Stimulated activated CD8-positive, alpha-beta memory T cell treated with anti-CD3 and anti-CD28 coated beads, Interleukin-15, amount 100 ng/mL, for 48 hours (primary cell): ENCODE measurements around the gene ZNF831.
A peak's percentile ranks its signal among the peaks of the same experiment; 100 is the strongest.

Source experiments
- DNase-seq, 2 donors: peaks; one replicate each; pipeline ENCODE4 v3.0.0-alpha.2; 2020; ENCODE audit warnings: low read depth in 2 of 2

ZNF831 gene

DNA sequence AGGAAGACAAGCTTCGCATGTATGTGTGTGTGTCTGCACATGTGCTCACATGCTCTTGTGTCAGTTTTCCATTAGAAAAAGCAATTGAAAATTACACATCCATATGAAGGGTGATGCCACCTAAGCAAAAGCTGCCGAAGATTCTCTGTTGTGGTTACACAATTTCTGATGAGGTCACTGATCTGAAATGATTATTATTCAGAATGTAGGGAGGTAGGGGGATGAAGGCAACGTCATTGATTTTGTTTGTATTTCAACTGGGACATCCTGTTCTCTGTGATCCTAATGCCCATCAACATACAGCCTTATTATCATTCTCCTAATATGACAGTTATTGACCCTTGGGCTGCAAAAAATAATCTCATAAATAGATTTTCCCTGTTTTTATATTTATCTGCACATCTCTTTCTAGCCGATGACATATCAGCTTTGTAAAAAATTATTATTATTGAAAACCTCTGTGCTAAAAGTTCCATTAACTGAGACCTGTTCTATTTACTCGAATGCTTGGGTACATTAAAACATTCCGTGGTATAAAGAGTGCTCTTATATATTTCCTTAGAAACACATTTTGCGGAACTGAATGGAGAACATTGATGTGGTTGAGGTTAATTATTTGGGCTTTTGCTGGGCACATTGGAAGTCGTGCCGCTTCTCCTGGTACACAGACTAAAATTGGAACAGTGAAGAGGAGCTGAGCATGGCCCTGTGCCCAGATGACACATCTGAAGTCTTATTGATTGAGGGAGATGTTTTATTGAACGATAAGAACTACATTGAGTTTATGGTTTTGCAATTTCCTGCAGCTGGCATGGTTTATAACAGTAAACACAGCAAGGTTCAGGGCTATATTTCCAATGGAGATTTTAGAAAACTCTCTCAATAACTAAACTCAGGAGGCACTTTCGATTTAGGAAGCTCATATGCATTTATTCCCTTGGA is 51.3 kb downstream of the ZNF831 start:
- DNase-seq: no peak

DNA sequence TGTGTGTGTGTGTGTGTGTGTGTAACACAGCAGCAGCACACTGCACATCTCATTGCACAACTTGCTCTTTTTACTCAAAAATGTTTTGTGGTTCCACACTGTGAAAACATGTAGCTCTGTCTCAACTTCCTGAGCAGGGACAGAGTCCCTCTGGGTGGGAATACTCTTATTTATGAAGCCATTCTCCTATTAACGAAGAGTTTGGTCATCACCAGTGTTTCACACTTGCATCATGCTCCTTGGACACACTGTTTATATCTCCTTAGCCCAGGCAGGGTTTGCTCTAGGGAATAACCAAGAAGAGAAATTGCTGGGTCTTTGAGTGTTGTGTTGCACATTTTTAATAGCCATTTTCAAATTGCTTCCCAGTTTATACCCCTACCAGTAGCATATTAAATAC is 53.6 kb downstream of the ZNF831 start:
- no peak for DNase-seq

DNA sequence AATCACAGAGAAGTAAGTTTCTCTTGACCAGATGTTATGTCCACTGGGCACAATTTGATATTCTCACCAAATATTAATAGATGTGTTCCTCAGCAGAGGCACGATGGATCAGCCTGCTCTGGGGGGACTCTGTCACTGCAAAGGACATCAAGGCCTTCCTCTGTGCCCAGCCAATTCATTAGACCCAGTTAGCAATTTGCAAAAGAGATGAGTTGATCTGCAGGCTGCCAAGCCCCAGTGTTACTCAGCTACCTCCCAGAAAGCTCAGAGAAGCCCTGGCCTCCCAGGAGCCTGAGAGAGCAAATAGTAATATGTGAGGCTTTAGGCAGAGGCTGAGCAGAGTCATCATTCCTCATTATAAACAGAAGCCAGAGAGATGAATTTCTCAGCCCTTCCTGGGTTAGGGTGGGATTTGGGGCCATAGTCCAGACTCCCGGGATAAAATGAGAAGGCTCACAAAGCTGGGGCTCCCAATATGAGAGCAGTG is 54.2 kb downstream of the ZNF831 start:
- DNase-seq: no peak

DNA sequence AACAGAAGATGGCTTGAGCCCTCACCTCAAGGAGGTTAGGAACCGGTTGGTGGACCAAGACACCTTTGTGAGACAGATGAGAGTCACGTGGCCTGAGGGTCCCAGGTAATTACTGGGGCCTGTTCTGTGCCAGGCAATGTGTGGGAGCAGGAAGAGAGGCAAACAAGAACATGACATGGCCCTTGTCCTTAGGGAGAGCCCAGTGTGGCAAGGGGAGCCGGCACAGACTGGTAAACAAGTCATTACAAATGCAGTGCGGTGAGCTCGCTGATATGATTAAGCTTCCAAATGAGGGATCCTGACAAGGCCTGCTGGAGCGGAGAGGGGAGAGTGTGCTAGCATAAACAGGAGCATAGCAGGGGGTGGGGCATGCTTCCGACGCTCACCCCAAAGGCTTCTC is 55.6 kb downstream of the ZNF831 start:
- DNase-seq: no peak

DNA sequence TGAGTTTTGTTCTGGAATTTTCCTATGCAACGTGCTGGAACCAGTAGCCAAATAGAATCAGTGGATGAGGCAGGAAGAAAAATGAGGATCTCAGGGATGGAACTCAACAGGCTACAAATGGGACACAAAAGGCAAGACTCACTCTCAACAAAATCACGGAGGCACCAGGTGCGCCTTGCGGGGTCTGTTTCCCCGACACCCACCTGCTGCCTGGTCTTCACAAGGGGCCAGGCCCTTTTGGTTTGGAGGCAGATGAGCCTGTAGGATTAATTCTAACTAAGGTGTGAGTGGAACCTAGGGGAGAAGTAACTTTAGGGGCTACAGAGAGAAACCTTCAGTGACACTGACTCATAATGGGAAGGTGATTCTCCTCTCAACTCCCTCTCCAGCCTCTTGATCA is 56.5 kb downstream of the ZNF831 start:
- no peak for DNase-seq

DNA sequence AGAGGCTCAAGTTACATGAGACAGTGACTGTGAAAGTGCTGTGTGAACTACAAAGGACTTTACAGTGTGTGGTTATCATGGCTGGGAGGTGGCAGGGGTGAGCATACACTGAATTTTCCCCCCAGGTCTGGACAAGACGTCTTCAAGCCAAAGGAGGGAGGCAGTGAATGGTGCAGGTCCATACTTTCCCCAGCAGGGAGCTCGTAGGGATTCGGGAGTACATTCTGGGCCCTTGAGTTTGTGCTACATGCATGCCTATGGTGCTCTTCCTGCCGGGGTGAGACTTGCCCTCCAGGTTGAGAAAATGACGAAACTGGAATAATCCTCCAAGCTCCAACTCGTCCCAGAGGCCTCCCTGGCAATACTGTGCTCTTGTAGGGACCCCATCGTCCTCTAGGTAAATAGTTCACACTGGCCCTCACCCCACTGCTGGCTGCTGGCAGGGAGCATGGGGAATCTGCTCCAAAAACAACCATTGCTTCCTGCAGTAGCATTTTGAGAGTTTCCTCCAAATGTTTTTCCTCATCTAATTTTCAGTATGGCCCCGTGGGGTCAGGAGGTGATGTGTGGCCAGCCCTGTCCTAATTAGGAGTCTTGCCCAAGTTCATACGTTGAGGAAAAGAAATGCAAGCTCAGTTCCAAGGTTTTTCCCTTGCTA is 57.6 kb downstream of the ZNF831 start:
- no peak for DNase-seq

DNA sequence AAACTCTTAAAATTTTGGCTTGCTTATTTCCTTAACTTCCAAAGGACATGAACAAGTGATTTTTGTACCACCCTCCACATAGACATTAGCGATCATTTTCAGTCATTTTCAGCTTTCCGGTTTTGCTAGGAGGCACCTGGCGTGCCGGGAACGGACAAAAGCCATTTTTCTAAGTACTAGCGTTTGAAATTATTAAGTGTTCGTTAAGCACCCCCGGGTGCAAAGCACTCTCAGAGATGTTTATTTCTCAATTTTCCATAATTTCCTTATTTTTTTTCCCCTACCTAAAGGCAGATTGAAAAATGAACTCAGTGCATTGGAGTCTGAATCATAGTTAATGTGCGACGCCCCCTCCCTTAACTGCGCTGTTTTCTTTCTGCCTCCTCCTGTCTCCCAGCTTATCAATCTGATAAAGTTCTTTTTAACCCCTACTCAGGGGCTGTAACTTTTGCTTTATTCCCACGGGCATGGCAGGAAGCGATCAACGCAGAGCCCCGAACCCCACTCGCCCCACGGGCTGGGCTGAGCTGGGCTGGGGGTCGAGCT is 58.2 kb downstream of the ZNF831 start:
- no peak for DNase-seq

DNA sequence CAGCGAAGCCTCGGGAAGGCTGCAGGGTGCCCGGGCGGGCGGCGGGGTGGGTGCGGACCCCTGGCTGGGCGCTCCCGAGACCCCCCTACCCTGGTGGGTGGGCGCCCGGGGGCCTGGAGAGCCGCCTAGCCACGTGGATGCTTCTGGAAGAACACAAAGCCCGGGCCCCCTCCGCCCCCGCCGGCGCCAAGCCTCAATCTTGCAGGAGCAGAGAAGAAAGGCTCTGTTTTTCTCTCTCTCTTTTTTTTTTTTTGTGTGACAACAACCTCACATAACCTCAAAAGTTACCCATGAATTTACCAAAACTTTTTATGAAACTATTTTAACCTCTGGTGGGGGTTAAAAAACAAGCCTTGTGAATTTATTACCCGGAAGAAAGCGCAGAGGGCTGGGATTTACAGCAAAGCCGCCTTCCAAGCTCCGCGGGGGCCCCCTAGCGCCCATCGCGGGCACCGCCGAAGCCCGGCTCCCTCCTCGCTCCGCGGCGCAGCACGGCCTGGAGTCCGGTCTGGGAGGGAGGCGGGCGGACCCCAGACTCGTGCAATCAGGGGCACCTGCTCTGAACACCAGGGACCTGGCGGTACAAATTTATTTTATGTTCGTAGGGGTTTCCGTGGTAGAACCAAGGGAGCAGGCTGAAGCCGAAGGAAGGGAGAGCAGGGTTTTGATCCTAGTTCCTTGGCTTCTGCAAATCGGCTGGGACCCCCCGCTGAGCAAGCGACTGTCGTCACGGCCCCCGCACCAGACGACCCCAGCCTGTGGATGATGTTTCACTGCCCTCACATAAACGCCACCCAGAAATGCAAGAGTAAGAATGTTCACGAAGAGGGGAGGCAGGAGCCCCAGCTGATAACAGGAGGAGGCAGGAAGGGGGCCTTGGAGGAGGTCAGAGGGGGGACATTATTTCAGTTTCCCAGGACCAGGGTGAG is 58.9 kb downstream of the ZNF831 start:
- DNase-seq: peak; percentile 67 to 71

DNA sequence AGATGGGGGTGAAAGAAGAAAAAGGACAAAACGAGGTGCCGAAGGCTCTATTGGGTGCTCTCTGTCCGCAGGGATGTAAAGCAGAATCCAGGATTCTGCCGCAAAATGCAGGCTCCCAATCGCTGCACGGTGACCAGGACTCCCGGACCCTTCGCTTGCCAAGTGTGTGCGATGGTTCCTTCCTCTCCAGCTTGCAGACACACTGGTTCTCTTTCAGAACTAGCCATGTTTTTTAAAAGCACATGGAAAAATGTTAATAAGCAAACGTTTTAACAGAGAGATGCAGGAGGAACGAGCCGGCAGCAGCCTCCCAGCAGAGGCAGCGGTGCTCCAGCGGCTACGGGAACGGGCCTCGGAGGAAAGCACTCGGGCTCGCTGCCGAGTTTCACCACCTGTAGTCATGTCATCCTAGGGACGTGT is 59.6 kb downstream of the ZNF831 start:
- DNase-seq: no peak

DNA sequence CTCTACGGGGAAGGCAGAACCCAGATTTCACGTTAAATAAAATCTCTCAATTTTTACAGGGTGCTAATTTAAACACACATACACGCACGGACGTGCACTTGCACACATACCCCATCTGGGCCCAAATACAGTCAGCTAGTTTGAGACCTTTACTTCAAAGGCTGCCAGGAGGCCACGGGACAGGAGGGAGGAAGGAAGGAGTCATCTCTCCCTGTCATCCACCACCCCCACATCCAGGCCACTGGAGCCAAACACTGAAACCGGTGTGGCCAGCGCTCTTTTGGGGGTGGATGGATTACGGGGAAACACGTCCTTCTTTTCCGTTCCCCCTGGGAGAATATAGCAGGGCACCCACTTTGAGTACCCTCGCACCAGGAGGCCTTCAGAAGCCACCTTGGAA is 60.1 kb downstream of the ZNF831 start:
- no peak for DNase-seq

DNA sequence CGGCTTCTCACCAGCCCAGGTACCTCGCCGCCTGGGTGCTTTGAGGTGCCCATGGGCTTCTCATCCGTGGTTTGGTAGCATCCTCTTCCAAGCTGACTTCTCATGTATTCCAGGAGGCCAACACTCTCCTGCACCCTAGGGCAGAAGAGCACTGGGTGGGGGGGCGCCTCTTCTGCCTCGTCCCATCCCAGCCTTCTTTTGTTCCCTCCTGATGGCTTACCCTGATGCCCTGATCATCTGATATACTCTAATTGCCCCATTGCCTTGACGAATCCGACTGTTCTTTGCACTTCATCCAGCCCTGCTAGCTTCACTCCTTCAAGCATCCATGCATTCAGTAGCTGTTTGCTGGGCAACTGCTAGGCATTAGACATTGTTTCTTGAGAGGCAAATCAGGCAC is 60.6 kb downstream of the ZNF831 start:
- DNase-seq: no peak

DNA sequence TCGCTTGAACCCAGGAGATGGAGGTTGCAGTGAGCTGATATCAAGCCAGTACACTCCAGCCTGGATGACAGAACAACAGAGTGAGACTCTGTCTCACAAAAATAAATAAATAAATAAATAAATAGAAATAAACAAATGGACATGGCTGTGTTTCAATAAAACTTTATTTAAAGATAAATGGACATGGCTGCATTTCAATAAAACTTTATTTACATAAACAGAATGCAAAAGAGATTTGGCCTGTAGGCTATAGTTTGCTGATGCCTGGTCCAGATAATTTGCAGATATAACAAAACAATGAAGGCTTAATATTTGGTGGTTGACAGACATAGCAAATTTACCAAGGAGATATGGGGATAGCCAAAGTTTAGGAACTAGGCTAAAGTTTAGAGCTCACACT is 66.8 kb downstream of the ZNF831 start:
- no peak for DNase-seq

DNA sequence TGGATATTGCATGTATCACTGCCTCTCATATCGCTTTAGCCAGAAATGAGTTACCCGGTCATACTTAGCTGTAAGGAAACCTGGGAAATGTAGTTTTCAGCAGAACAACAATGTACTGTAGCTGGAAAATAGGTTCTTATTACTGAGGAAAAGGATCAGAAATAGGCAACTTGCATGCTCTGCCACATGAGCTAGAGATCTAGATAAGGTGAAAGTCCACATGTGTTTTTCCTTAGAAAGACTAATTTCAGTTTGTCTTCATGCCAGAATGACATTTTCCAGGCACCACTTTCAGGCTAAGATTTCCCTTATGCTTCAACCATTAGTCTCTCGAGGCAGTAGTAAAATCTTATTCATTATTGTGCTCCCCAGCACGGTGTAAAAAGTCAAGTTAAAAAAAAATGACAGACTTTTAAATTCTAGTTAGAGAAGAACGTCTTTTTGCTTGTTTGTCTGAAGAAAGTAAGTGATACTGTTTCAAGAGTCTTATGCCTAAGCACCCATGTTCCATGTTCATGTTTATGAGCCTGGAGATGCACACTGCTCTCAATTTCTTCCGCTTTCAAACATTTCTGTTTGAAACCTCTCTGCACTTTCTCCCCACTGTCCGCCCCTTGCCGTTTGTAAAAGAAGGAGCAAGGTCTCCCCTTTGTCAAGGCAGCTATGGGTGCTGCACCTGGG is 67.6 kb downstream of the ZNF831 start:
- no peak for DNase-seq

DNA sequence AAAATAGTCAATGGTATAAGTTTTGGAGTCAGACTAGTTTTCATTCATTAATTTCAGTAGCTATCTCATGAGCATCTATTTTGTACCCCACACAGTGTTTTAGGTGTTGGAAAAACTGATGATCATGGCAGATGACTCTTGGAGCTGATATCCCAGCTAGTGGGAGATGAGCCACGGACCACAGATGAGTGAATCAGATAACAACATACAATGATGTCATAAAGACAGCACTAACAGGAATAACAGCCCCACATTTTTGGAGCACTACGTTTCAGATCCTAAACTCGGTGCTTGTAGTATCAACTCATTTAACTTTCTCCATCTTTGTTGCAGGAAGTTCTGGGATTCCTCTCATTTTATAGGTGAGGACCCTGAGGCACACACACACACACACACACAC is 69.0 kb downstream of the ZNF831 start:
- no peak for DNase-seq

DNA sequence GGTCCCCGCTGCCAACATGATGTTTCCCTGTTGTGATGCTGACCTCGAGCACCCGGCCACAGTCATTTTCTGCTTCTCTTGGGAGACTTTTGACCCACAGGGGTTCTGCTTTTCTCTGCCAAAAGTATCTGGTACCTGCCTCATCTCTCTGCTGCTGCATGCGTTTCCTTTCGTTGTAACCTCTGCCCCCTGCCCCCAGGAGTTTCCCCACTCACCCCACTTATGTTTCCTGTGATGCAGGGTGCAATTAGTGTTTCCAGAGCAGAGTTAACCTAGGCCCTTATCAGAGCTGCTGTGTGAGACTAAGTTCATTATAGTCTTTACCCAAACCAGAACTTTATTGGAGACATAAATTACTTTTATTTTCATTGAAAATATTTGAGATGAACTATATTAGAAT is 71.6 kb downstream of the ZNF831 start:
- DNase-seq: no peak

DNA sequence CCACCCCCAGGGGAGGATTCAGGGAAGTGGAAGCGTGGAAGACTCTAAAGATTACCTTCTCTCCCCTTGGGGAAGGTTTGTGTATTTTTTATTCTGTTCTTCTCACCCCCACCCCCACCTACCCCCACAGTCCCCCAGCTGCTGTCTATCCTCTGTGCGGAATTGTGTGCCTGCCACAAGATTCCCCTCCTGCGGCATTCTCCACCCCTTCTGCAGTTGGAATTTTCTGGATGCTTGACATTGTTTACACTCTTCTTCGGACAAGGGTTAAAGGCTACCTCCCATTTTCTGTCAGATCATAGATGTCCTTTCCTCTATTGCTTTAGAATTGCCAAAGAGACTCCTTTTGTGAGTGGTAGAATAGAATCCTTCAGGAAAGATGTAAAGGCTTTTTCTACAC is 76.4 kb downstream of the ZNF831 start:
- no peak for DNase-seq

DNA sequence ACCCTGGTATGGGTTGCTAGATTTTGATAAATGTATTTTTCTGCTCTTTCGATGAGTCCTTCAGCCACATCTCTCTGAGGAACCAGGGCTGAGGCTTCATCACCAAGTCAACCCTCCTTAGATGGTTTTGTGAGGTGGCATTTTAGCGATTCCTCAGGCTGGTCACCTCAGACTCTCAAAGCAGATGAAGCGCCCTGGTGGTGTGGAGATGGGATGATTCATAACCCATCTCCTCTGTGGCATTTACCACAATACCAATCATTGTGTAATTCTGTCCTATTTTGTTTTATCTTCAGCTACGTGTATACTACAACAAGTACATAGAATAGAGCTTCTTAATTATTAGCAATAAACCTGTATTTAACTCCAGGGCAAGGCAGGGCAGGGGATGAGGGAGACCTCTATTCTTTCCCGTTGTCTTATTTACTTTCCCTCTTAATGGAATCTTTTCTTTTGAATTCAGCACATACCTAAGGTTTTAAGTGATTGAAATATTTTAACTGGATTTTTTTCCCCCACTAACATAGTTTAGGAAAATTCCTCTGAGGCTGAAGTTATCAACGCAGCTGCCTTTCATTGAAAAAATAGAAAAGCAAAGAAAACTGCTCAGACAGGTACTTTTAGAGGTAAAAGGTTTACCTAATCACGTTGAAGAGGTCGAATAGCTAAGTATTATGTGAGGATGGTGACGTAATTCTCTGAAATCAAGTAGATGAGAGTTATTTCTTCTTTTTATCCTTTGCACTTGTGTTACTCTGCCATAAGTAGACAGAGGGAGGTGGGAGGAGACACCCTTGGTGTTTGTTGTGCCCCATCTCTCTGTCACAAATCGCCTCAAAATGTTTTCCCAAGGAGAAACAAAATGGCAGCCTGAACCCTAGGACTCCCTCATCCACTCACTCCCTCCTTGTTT is 79.3 kb downstream of the ZNF831 start:
- peak; percentile 37 to 40 for DNase-seq

DNA sequence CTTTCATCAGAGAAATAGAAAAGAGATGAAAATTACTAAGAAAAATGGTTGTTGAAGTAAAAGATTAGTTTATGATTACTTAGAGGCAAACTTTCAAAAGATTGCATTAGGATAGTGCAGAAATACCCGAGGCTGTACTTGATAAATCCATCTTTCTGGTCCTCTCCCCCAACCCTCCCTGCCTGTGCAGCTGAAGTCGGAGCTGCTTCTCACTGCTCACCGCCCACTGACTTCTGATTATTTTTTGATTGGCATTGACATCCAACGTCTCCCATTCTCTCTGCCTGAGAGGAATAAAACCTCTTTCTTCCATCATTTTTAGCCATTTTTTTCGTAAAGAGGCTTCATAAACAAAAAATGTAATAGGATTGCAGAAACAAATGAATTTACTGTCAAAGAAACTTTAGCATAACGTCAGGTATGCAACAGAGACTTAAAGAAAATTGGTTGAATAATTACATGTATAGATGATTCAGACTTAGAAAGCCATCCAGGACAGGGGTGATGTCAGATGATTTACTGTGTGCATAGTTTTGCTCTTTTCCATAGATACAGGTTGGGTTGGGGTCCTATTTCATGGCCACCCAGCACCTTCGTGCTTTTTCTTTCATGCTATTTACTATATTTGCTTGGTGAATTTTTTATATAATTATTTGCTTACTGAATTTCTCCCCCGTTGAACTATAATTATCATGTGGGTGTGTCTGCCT is 83.2 kb downstream of the ZNF831 start:
- DNase-seq: no peak
